ENCODE data around the gene SLC5A10. TPM values are rescaled to one million over a fixed set of nuclear protein-coding genes. Genes with fewer than 3 reads are reported as not detected.

SLC5A10 gene
- polyA plus RNA-seq, 1 donor (not counting 4 experiments of a cell fraction or from before 2014, with no cell fraction given) = not detected

- Histone ChIP-seq H3K9ac (ENCODE audit: control insufficient read depth, extremely low read depth, insufficient read depth, low read length) (no peak overlapping the region), H3K27ac (ENCODE audit: control insufficient read depth, insufficient read depth, low read length) (no peak overlapping the region), H3K9me1 (ENCODE audit: control insufficient read depth, extremely low read depth, insufficient read depth, low read length) (no peaks in the 10 kb centered on the region), H3K4me2 (ENCODE audit: control insufficient read depth, extremely low read depth, insufficient read depth, low read depth, low read length) (no peak overlapping the region), H3K79me2 (ENCODE audit: control insufficient read depth, insufficient read depth, low read length) (no peaks in the 10 kb centered on the region), H2AFZ (ENCODE audit: control insufficient read depth, low read length) (no peak overlapping the region), H3K4me3 (ENCODE audit: control insufficient read depth in 2 of 3, extremely low read depth in 1 of 3, insufficient read depth in 2 of 3, low read depth in 1 of 3, low read length in 3 of 3) (no peak overlapping the region), H3K36me3 (ENCODE audit: control insufficient read depth in 2 of 2, extremely low read depth in 1 of 2, insufficient read depth in 2 of 2, low read length in 2 of 2) (no peaks in the 10 kb centered on the region), H3K27me3 (ENCODE audit: control insufficient read depth, extremely low read depth, insufficient read depth, low read length) (no peaks in the 10 kb centered on the region), H3K4me1 (ENCODE audit: control insufficient read depth, extremely low read depth, insufficient read depth, low read length) (peaks cover 40% of the 10 kb centered on the region), H4K20me1 (ENCODE audit: control insufficient read depth, extremely low read depth, insufficient read depth, low read length) (no peaks in the 10 kb centered on the region), H3K9me3 (ENCODE audit: control insufficient read depth, low read depth, low read length) (no peaks in the 10 kb centered on the region)
- no peak for TF ChIP-seq EZH2 (IDR thresholded peaks at IDR 0.05; ENCODE audit: low read length)
- TF ChIP-seq CTCF (optimal IDR thresholded peaks at IDR 0.05 in 1 of 3, IDR thresholded peaks at IDR 0.05 in 1 of 3, conservative IDR thresholded peaks at IDR 0.05 in 1 of 3; ENCODE audit: extremely low read depth in 1 of 3, insufficient read depth in 2 of 3, low read length in 3 of 3) = no peak
- dilution Hi-C loops (cut with MboI; ENCODE audit: extremely low pct_ligation_motif_present, low sequenced_read_pairs) = no loop called here
- no peak for FAIRE-seq
- DNase-seq (ENCODE audit: low read depth, low spot score) = no peak
Measured at GRCh38 chr17:19012171-19013080, 60.5 kb downstream of the SLC5A10 start.

- H3K27me3 ChIP-seq (ENCODE audit: control insufficient read depth, extremely low read depth, insufficient read depth, low read length) = no peaks in the 10 kb centered on the region
- no peaks in the 10 kb centered on the region for H3K36me3 ChIP-seq (ENCODE audit: control insufficient read depth in 2 of 2, extremely low read depth in 1 of 2, insufficient read depth in 2 of 2, low read length in 2 of 2)
- dilution Hi-C loops (cut with MboI; ENCODE audit: extremely low pct_ligation_motif_present, low sequenced_read_pairs) = no loop called here
- TF ChIP-seq EZH2 (IDR thresholded peaks at IDR 0.05; ENCODE audit: low read length) (no peak), CTCF (optimal IDR thresholded peaks at IDR 0.05 in 1 of 3, IDR thresholded peaks at IDR 0.05 in 1 of 3, conservative IDR thresholded peaks at IDR 0.05 in 1 of 3; ENCODE audit: extremely low read depth in 1 of 3, insufficient read depth in 2 of 3, low read length in 3 of 3) (no peak)
- no peaks in the 10 kb centered on the region for H3K9me3 ChIP-seq (ENCODE audit: control insufficient read depth, low read depth, low read length)
- no peak for FAIRE-seq
- H3K9me1 ChIP-seq (ENCODE audit: control insufficient read depth, extremely low read depth, insufficient read depth, low read length) = no peaks in the 10 kb centered on the region
- peaks cover 40% of the 10 kb centered on the region for H3K4me1 ChIP-seq (ENCODE audit: control insufficient read depth, extremely low read depth, insufficient read depth, low read length)
- no peak for DNase-seq (ENCODE audit: low read depth, low spot score)
- no peak overlapping the region for H3K27ac ChIP-seq (ENCODE audit: control insufficient read depth, insufficient read depth, low read length)
- no peak overlapping the region for H3K4me3 ChIP-seq (ENCODE audit: control insufficient read depth in 2 of 3, extremely low read depth in 1 of 3, insufficient read depth in 2 of 3, low read depth in 1 of 3, low read length in 3 of 3)
- H4K20me1 ChIP-seq (ENCODE audit: control insufficient read depth, extremely low read depth, insufficient read depth, low read length) = no peaks in the 10 kb centered on the region
- H3K79me2 ChIP-seq (ENCODE audit: control insufficient read depth, insufficient read depth, low read length) = no peaks in the 10 kb centered on the region
- H2AFZ ChIP-seq (ENCODE audit: control insufficient read depth, low read length) = no peak overlapping the region
- H3K4me2 ChIP-seq (ENCODE audit: control insufficient read depth, extremely low read depth, insufficient read depth, low read depth, low read length) = no peak overlapping the region
- H3K9ac ChIP-seq (ENCODE audit: control insufficient read depth, extremely low read depth, insufficient read depth, low read length) = no peak overlapping the region
Measured at GRCh38 chr17:19013226-19013625, 61.3 kb downstream of the SLC5A10 start.

Measured in keratinocyte (primary cell).